Measurements from ENCODE around the gene NHLRC3.
"Not testable (repeated sequence)": the region's sequence is repeated elsewhere in the genome, so short reads cannot be mapped to it uniquely, and the experiment has no call there.

The NHLRC3 gene

DNA sequence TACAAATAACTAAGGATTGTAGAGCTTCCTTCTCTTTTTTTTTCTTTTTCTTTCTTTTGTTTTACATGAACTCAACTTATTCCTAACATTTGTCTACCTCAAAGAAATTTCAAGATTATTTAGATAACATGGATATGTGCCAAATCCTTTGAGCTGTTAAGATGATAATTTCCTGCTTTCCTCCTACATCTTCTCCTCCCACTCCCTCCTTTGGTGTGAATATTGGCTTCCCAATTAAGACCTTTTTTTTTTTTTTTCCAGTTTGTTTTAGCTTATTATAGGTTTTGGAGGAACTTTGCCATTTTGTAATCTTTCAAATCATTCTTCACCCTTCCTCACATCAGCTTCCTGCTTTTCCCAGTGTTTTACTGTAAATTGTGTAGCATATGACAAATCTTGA is 10.6 kb downstream of the NHLRC3 start:
- DNase-seq, result no peak

DNA sequence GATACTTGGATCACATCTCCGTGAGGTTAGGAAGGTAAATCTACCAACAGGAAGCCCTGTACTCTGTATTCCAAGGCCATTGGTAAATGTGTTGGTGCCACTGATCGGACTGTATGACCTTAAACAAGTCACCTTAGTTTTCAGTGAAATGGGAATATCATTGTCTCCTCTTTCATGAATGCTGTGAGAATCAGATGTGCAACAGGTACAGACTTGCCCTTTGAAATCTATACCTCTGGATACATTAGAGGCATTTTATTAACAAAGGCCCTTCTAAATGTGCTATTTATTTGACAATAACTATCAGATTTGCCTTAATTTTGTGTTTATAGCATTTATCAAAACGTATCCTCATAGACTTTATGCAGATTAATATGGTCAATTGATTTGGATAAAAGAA is 11.0 kb downstream of the NHLRC3 start:
- no peak for DNase-seq

DNA sequence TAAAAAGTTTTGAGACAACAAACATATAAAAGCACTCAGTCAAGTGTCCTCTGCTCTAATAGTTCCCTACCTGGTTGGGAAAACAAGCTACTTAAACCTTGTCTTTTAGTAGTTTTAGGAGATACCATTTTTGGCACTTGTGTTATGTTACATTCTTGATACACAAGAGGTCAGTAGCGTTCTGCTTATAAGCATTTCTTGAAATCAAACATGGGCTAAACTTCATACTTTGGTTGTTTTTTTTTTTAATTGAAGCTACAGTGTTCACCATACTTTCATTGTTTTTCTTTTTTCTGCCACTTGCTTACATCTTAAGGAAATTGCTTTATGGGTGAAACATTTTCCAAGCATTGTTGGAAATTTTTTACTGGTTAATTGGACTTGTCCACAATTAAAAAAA is 12.9 kb downstream of the NHLRC3 start:
- no peak for DNase-seq

- DNase-seq, result no peak
Observed at GRCh38 chr13:39052944-39053343, 14.7 kb downstream of the NHLRC3 start.

- DNase-seq, result no peak
Observed at GRCh38 chr13:39054112-39054511, 15.9 kb downstream of the NHLRC3 start.

- DNase-seq, result no peak
Observed at GRCh38 chr13:39056018-39056417, 17.8 kb downstream of the NHLRC3 start.

GRCh38 chr13:39058040-39058439 is 19.8 kb downstream of the NHLRC3 start:
- DNase-seq, result no peak

DNA sequence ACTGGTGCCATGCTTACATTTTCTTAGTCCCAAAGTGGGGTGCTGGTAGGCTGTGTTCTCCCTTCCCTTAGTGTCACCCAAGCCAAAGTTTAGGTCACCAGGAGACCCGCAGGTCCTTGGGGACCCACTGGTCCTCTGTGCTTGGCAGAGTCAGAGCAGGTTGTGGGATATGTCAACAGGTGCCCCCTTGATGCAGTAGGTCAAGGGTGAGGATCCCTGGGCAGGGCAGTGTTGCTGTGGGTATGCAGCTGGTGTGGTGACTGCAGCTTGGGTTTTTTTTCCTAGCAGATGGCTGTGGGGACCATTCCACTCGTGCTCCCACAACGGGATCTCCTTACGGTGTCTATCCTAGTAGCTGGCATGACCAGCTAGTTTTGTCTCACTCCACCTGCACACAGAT is 23.7 kb downstream of the NHLRC3 start:
- no peak for DNase-seq

- no peak for DNase-seq
Observed at GRCh38 chr13:39072842-39073241, 34.6 kb downstream of the NHLRC3 start.

DNA sequence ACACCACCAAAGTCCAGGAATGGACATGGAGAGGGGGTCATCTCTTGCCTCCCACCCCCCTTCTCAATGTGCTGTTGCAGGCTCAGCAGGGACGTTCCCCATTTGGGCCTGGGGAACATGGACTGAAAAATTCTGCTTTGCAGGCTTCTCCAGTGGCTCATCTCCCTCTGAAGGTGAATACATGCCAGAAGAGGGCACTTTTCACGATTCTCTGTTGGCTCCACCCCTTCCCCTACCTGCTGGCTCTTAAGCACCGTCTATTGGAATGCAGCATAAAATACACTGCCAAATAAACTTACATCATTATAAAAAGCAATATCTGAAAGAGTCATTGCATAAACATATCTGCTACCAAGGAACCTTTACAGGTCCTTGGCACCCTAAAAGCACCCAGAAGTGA is 35.7 kb downstream of the NHLRC3 start:
- no peak for DNase-seq

DNA sequence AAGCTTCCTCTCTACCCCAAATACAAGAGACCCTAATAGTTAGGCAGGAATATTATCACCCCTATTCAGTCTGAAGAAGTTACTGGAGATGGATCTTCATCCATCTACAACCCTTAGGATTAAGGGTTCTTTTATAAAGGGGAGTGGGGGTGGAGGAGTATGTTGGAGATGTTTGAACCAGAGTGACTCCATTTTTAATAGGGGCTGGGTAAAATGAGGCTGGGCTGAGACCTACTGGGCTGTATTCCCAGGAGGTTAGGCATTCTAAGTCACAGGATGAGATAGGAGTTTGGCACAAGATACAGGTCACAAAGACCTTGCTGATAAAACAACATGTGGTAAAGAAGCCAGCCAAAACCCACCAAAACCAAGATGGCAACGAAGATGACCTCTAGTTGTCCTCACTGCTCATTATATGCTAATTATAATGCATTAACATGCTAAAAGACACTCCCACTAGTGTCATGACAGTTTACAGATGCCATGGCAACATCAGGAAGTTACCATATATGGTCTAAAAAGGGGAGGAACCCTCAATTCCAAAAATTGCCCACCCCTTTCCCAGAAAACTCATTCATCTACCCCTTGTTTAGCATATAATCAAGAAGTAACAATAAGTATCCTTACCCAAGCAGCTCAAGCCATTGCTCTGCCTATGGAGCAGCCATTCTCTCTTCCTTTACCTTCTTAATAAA is 48.1 kb downstream of the NHLRC3 start:
- DNase-seq, result not testable (repeated sequence)

GRCh38 chr13:39091586-39091985 is 53.3 kb downstream of the NHLRC3 start:
- DNase-seq, result no peak

- no peak for DNase-seq
Observed at GRCh38 chr13:39095500-39095899, 57.2 kb downstream of the NHLRC3 start.

DNA sequence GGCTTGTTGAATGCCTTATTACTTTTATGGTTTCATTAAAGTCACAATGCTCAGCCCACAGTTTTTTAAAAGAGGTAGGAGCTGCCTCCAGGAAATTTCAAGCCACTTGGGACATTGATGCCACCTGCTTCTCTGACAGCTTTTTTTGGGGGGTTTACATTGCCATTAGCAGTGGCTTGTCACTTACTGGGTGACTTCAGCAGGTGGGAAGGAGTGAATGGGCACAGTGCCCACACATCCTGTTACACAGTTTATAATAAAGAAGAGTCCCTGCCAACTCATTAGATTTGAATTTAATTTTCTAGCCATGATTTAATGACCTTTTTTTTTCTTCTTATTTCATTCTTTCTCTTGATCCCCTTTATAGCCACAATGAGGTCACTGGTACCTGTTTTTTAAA is 61.0 kb downstream of the NHLRC3 start:
- no peak for DNase-seq
